H4 (cell line): ENCODE data around the gene KAT2B. TPM values are rescaled to one million over a fixed set of nuclear protein-coding genes. Genes with fewer than 3 reads are reported as not detected.

Experiments
- DNase-seq: peaks from one replicate; pipeline ENCODE4 v3.0.0-alpha.2; 2015; ENCODE audit warnings: low spot score
- total RNA-seq: library from RNA; depleted of rRNA; stranded (reverse); fragments of >200 nt; shearing (Covaris generic); gene quantifications from 2 replicates; pipeline ENCODE4 v1.2.3, GENCODE V29; 2014

Gene KAT2B
- total RNA-seq, 1 experiment from 2014 or later: 2.2 TPM

DNA sequence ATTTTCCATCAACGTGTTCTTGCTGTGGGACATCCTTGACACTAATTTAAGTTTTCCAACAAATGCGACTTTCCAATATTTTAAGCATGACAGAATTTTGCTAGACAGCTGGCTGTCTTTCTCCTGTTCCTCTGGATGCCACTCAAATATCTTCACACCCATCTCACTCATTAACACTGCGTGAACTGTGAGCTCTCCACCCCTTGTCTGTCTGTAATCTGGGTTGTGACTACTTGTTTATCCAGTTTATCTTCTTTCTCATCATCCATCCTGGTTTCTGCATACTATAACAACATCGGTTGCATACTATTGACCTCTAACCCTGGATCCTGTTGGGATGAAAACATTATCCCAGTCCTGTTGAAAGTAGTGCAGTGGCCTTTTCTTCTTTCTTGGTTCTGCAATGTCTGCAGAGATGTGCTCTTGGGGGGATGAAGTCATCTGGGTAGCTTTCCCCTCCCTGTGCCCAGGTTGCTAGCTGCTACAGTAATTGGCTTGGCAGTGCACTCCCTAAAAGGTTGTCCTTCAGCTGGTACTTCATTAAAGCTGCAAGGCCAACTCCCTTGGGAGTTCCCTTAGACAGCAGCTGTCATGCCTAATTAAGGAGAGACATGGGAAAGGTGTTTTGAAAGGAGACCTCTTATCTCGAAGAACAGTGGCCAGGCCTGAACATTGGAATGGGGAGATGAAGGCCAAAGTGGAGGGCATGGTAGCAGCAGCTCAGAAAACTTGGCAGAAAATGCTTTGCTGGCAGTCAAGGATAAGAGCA, 24.7 kb downstream of the KAT2B start:
- DNase-seq: no peak

DNA sequence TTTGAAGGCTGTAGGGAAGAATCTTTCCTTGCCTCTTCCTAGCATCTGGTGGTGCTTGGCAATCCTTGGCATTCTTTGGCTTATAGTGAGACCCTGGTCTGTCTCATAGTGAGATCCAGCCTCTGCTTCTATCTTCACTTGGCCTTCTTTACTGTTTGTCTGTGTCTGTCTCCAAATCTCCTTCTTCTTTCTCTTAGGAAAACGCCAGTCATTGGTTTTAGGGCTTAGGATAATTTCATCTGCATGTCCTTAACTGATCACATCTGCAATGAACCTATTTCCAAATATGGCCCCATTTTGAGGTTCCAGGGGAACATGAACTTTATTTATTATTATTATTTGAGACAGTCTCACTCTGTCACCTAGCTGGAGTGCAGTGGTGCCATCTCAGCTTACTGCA, 25.8 kb downstream of the KAT2B start:
- DNase-seq: no peak

DNA sequence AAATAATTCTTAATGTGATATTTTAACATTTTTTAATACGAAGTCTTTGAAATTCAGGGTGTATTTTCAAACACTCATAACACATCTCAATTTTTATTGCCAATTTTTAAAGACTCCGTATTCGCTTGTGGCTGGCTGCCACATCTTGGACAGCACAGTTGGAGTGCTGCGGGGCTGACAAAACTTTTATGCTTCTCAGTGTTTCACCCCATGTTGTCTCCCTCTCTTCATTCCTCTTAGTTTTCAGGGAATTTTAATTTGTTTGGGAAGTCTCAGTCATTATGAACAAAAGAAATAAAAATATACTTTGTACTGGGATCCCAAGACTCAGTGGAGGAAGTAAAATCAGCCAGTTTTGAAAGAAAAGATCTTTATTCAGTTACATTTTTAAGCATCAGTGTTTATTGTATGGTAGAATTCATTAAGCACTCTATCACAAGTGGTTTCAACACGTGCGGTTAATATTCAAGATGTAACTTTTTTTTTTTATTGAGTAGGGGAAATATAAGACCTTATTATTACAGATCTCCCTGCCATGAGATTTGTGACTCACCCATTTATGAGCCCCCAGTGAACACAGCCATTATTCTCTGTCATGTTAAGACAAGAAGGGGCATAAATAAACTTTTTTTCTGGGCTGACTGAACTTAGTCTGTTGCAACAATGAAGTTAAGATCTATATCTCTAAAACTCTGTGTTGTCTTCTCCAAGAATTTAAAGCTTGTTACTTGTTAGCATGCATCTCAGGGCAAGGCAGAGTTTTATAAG, 26.8 kb downstream of the KAT2B start:
- DNase-seq: no peak

DNA sequence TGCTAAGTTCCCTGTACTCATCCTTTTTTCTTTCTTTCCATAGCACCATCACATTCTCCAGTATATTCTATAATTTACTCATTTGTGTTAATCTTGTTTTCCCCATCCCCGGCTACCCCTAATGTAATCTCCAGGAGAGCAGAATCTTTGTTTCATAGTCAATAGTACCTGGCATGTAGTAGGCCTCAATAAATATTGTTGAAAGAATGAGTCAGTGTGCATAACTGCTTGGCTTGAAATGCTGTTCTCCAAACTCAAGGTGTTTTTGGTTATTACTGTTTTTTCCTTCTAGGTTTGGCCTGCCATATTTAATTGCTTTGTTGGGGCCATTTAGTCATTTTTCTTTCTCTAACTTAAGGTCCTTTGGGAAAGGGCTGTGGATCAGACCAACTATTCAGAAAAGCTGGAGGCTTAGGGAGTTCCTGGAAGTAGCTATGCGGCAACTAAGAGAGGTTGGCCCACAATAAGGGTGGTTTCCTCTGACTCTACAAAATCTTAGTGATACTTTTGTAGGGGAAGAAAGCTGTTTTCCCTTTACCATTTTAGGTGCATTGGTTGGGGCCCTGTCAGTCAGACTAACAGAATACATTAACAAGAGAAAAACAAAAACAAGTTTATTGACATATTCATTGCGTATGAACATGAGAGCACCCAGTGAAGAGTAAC, 28.4 kb downstream of the KAT2B start:
- DNase-seq: no peak

DNA sequence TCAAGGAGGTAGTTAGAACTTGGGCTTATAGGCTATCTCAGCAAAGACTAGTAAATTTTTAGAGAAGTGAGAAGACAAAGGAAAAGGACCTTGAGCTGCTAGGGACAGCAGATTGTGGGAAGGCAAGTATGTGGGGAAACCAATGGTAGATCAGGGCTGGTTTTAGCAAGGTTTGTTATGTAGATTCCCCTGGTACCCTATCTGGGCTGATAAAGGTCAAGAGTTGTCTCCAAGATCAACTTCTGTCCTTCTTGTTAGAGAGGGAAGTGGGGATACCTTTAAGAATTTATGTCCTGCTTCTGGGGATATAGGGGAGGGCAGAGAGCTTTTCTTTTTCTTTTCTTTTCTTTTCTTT, 28.9 kb downstream of the KAT2B start:
- DNase-seq: no peak

DNA sequence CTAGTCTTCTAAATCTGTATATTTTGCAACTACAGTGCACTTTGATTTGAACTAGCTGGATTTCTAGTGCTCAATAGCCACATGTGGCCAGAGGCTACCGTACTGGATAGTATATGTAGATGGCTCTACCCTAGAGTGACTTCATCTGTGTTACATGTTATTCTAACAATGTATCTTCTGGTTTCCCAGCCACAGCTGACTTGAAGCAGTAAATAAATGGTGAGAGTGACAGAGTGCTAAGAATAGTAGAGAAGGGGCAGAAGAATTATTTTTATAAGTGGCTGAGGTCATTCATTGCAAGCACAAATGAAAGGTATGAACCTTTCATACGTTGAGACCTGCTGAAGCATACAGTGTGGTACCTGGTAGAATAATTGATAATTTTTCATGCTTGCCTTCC, 30.9 kb downstream of the KAT2B start:
- no peak for DNase-seq

DNA sequence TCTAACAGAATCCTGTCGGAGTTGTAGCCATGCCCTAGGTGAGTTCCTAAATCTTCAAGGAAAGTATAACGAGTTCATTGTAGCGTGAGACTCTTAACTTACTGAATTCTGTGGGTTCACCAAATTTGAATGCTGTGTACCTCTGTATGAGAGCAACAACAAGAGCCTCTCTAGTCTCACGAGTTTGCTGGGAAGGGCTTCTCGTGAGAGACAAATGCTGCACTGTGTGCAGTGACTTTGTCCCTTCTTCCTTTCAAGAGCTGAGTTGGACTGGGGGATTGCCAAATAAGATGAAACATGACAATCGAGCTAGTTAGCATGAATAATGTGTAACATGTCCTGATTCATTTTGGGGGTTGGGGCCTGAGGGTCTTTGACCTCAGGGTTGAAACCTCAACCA, 32.2 kb downstream of the KAT2B start:
- DNase-seq: no peak

DNA sequence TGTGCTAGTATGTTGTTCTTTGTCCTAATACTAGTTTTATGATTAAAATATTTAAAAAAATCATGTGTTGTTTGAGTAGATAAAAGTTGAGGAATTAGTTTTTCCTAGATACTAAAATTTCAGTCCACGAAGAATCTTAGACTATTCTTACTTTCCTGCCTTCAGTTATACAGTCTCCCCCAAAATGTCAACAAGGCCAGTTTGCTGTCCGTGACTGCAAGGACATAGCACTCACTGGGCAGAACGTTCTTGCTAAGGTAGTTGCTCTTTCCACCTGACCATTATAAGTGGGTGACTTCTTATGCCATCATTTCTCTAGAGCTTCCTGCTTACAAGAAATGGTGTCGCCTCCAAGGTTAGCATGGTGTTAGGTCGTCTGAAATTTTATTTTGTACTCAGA, 32.8 kb downstream of the KAT2B start:
- no peak for DNase-seq

DNA sequence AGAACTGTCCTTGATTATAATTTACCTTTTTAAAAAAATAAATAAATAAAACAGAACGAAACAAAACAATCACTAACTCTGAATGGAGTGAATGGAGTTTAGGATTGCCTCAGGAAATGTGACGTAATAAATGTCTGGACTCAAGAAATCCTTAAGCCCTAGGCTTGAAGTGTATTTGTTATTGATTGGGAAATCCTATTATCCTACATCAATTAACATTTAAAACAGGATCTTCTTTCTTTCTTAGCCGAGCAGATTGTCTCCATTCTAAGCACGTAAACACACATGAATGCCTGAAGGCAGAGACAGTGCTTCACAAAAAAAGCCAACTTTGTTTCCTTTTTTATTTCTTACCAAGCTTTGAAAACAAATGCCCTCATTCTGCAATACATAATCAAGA, 33.4 kb downstream of the KAT2B start:
- no peak for DNase-seq

DNA sequence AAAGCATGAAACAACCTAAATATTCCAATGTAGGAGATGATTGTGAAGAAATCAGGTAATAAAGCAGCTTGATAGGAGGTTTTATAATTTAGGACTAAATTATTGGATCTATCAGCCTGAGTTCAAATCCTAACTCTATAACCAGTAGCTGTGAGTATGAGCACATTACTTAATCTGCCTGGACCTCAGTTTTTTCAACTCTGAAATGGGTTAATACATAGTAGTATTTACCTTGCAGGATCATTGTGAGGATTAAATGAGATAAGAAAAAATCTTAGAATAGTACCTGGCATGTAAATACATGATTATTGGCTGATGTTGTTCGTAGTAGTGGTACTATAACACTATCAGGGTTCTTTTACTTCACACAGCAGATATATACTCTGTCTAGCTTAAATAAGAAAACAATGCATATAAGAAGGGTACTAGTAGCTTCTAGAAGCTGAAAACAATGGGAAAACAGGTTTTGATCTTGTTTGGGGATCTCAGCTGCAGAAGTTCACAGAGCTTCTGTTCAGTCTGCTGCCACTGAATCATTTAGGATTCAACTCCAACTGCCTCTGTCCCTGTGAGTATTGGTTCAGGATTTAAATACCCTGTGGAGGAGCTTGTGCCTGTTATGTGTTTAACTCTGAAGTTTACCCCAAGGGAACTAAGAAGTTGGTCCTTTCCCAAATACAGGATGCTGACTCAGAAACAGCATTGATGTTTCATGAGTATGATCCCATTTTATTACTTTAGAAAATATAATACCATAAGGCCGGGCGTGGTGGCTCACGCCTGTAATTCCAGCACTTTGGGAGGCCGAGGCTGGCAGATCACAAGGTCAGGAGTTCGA, 34.2 kb downstream of the KAT2B start:
- DNase-seq: no peak

DNA sequence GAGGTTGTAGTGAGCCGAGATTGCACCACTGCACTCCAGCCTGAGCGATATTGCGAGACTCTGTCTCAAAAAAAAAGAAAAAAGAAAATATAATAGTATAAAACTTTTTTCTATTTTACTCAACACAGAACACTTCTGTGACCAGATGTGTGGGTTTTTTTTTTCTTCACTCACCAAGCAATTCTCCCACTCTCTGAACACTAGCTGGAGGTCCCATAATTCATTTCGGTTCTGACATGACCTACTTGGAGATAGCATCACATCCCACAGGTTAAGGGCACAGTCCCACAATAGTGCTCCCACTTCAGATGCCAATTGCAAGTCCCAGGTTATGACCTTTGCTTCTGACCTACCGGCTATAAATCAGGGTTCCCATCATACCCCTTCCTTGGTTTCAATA, 35.0 kb downstream of the KAT2B start:
- DNase-seq: no peak

DNA sequence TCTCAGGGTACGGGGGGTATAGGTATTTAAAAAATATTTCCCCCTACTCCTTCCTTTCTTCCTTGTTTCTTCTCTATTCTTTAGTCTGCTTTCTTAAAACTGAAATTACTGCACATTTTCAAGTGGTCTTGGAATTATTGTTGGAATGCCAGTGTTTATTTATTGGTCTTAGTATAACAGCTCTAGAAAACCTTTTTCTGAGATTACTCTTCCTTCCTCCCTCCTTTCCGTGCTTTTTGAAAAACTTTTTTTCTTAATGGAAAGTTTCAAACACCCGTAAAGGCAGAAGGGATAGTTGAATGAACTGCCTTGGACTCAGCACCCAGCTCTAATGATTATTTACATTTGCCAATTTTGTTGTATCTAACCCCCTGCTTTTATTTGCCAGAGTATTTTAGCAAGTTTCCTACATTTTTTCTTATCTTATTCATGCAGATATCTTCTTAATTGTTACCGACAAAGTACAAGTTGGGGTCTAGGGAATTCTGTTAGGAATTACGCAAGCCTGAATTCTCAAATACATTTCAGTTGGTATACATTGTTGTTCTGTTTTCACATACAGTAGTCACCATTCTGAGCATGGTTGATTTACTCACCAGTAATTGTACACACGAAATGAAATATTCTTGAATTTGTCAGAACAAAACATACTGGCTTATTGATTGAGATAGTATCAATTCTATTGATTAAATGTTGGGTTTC, 36.2 kb downstream of the KAT2B start:
- no peak for DNase-seq

DNA sequence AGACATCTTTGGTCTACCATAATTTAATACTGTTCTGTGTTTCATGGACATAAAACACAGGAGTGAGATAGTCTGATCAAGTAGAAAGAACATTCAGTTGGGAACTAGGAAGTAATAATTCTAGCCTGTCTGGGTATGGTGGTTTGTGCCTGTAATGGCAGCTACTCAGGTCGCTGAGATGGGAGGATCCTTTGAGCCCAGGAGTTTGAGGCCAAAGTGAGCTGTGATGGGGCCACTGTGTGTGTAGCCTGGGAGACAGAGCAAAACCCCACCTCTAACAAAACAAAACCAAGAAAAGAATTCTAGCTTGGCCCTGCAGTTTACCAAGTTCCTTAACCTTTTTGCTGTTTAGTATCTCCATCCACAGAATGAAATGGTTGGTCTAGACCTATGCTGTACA, 36.8 kb downstream of the KAT2B start:
- DNase-seq: no peak

DNA sequence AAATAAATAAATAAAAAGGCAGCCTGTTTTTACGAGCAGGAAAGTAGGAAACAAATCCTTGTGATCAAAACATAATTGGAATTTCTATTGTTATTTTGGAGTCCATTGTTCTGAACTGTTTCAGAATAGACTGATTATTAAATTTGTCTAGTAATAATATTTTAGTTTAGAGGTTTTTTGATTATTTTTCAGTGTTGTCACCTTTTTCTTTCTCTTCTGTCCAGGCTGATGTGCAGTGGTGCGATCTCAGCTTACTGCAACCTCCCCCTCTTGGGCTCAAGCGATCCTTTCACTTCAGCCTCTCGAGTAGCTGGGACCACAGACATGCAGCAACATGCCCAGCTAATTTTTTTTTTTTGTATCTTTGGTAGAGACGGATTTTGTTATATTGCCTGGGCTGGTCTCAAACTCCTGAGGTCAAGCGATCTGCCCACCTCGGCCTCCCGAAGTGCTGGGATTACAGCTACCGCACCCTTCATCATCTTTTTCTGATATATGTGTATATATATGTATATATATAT, 38.0 kb downstream of the KAT2B start:
- no peak for DNase-seq

DNA sequence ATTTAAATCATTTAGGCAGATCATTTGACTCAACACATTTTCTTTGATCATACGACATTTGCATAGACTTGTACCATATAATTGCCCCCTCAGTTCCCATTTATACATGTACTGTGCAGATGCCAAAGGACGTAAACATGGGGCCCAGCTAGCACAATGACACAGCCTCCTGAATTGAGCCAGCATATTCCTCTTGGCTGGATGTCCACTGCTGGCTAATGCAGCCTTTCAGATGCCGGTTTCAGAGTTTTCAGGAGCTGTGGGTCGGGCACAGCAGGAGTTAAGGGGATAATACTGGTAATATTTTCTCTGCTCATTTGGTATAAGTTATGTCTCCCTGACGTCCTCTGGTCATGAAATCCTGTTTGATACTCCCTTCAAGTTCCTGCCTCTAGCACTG, 39.4 kb downstream of the KAT2B start:
- DNase-seq: no peak

DNA sequence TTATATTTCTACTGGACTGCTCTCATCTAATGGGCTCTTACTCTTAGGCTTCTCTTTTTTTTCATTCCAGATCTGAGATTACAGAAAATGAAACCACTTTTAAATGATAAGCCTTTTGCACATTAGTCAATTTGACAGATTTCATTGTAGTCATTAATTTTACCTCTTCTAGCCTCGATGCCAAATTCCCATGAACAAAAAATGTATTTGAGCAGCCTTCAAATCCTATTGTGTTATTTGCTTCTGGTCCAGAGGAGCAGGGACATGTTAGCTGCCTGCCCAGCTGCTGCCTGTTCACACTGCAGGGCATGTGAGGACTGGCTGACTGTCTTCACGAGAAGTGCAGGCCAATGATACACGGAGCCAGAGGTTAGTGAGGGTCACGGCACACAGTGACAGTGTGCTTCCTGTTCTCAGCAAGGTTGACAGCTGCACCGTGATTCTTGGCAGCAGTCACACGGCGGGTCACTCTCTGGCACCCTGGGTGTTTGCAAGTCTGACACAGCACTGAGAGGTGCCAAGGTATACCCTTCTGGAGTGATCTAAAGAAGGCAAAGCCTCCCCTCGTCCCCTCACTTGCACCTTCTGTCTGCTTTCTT, 40.8 kb downstream of the KAT2B start:
- no peak for DNase-seq

DNA sequence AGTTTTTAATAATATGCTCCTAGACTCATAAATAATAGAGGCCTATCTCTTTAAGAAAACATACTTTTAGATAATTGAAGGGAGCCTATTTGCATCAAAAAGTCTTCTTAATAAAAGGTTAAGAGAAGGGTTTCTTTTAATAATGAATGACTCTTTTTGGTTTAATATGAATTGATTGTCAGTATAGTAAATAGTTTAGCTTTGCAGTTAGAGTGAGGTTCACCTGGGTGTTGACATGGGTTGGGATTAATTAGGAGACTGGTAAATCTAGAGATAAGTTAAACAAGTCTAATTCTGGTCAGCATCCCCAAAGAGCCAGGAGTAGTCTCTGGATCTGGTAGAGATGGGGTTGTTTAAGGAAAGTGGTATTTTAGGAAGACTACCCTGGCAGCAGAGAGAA, 43.0 kb downstream of the KAT2B start:
- DNase-seq: no peak

DNA sequence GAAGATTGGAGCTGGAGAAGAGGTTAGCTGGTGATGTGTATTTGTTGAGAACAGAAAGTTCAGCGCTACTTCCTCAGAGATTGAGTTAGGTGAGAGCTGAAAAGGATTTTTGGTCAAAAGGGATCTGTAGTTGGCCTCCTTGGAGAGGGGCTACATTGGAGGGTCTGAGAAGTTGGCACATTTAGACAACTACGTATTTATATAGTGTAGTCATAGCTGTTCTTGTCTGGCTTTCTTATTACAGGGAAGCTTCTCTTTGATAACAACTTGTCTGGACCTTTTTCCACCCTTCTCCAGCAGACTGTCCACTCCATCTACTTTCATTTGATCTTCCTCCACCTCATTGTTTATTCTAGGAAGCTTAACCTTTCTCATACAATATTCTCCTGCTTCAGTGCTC, 43.7 kb downstream of the KAT2B start:
- DNase-seq: no peak

DNA sequence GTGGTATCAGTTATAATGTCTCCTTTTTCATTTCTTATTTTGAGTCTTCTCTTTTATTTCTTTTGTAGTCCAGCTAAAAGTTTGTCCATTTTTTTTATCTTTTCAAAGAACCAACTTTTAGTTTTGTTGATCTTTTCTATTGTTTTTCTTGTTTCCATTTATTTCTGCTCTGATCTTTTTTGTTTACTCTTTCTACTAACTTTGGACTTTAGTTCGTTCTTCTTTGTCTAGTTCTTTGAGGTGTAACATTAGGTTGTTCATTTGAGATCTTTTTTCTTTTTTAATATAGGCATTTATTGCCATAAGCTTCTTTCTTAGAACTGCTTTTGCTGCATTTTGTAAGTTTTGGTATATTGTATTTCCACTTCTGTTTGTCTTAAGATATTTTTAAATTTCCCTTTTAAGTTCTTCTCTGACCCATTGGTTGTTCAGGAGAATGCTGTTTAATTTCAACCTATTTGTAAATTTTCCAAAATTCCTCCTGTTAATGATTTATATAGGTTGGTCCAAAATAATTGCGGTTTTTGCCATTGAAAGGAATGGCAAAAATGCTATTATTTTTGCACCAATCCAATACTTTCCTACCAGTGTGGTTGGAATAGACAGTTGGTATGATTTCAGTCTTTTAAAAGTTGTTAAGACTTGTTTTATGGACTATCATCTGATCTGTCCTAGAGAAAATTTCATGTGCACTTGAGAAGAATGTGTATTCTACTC, 51.2 kb downstream of the KAT2B start:
- DNase-seq: no peak

DNA sequence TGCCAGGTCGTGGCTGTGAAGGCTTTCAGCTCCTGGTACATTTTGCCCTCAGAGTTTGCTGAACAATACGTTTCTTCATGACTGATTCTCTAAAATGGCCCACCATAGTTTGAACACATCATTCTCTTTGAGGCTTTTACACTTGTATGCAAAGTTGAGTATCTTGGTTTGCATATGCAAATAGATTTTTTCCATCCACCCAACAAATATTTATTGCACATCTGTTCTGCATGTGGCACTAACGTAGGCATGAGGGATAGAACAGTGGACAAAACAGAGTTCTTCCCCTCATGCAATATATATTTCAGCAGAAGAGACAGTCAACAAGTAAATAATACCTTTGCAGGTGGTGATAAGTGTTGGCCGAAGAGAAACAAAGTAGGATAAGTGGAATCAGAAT, 55.2 kb downstream of the KAT2B start:
- DNase-seq: no peak
